Midbrain (tissue), 1 donor: ENCODE data around the gene IQCF5.
"Not testable (repeated sequence)": the region's sequence is repeated elsewhere in the genome, so short reads cannot be mapped to it uniquely, and the experiment has no call there.

Experiments
- DNase-seq: peaks from one replicate; lab custom pipeline; 2025; lab: John Stamatoyannopoulos, UW

IQCF5 gene

GRCh38 chr3:51868896-51869295 lies 6.5 kb downstream of the IQCF5 start:
- DNase-seq, result not testable (repeated sequence)

- no peak for DNase-seq
These were observed 12.5 kb downstream of the IQCF5 start for GRCh38 chr3:51862886-51863285.

GRCh38 chr3:51860703-51861665 lies 14.4 kb downstream of the IQCF5 start, which contains the start of gene IQCF2:
TSS of gene IQCF2 (plus strand) at chr3:51861615. CDS start at chr3:51861667, 52 bp downstream.
- DNase-seq, result no peak

GRCh38 chr3:51855411-51855810 lies 20.0 kb downstream of the IQCF5 start:
- DNase-seq, result not testable (repeated sequence)

DNA sequence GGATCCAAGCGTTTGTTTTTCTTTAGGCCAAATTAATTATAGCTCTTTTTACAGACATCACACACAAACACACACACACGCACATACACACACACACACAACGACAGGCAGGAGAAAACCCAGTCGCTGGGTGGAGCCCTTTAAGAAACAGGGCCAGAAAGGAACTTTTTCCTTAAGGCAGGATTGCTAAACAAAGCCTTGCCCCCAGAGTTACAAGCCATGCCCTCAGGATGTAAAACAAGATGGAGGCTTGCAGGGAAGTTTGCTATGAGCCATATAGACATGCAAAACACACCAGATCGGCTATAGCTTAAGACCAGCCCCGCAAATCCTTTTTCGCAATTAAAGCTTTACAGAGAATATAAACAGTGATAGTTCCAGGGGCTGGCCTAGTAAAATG lies 30.3 kb downstream of the IQCF5 start:
- DNase-seq, result no peak

DNA sequence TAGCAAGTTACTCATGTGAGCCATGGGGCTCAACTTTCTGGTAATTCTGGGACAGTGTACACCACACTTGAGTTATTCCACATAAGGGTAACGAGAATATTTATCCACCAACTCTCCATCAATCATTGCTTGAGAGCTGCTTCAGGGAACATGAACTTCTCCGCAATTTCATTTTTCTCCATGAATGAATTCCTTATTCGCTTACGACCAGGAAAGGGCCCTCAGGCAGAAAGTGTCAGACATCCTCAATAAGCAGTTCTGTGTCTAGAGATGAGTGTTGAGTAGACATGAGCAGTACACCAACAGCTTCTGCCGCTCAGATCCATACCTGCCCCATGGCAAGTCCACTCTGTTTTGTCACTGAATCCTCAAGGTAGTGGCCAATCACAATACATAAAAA lies 38.8 kb downstream of the IQCF5 start:
- no peak for DNase-seq

DNA sequence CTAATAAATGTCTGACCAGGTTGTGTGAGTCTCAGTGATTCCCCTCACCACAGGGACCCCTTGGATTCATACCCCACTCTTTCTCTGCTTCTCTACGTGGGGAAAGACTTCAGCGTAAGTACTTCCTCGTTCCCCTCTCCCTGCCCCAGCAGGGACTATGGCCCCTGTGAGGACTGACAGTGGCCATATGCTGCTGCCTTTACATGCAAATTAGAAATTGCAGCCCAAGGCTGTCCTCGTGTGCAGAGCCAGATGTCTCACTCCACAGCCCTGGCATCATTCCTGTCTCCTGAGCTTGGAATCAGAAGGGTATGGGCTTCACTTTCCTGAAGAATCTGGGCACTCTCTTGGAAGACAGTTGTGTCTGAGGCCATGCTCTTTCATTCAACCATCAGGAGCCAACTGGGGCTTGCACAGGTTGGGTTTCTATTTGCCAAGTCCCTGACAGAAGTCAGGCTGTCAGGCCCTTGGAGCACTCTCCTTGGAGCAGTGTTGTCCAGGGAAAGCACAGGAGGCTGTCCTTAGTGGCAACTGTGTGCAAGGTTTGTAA lies 44.5 kb downstream of the IQCF5 start:
- DNase-seq, result no peak

DNA sequence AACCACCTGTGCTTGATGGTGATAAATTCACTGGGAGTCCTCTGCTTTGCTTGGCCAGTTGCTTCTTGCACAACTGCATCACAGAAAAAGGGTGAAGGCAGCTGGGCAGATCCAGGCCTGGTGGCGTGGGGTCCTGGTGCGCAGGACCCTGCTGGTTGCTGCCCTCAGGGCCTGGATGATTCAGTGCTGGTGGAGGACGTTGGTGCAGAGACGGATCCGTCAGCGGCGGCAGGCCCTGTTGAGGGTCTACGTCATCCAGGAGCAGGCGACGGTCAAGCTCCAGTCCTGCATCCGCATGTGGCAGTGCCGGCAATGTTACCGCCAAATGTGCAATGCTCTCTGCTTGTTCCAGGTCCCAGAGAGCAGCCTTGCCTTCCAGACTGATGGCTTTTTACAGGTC lies 45.1 kb downstream of the IQCF5 start:
- no peak for DNase-seq

DNA sequence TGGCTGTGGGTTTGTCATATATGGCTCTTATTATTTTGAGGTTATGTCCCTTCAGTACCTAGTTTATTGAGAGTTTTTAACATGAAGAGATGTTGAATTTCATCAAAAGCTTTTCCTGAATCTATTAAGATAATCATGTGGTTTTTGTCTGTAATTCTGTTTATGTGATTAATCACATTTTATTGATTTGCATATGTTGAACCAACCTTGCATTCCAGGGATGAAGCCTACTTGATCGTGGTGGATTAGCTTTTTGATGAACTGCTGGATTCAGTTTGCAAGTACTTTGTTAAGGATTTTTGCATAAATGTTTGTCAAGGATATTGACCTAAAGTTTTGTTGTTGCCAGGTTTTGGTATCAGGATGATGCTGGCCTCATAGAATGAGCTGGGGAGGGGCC lies 47.1 kb downstream of the IQCF5 start:
- no peak for DNase-seq
